Activated T-helper 1 cell treated with anti-CD3 and anti-CD28 coated beads, Interleukin-12 subunit alpha, Interleukin-12 subunit beta, Interleukin-2, Interleukin-4 antibody, amounts not matched to agents 30 ng/mL and 10 ng/mL and 1 ng/mL, durations not matched to agents 14 hours and 24 hours and 36 hours (primary cell): ENCODE data around the gene LRRK1. TPM values are rescaled to one million over a fixed set of nuclear protein-coding genes. Genes with fewer than 3 reads are reported as not detected.

Experiments
- DNase-seq: peaks from one replicate; pipeline ENCODE4 v3.0.0; 2021; ENCODE audit warnings: low spot score
- H3K27ac Mint-ChIP-seq: one replicate; pipeline ENCODE4 v1.8.0; 2021; ENCODE audit warnings: mild to moderate bottlenecking, mixed read lengths
- H3K27me3 Mint-ChIP-seq: one replicate; pipeline ENCODE4 v1.8.0; 2022; ENCODE audit warnings: mild to moderate bottlenecking, moderate library complexity, mixed read lengths; ENCODE audit not compliant: insufficient read depth
- H3K36me3 Mint-ChIP-seq: one replicate; pipeline ENCODE4 v1.8.0; 2021; ENCODE audit warnings: low read depth, mixed read lengths
- H3K4me1 Mint-ChIP-seq: one replicate; pipeline ENCODE4 v1.8.0; 2021; ENCODE audit warnings: low read depth, mixed read lengths
- H3K4me3 Mint-ChIP-seq: one replicate; pipeline ENCODE4 v1.8.0; 2021; ENCODE audit warnings: mild to moderate bottlenecking, moderate library complexity, mixed read lengths
- H3K9me3 Mint-ChIP-seq: one replicate; pipeline ENCODE4 v1.8.0; 2021; ENCODE audit warnings: mixed read lengths
- intact Hi-C: fragments of 100-400 bp; cut with micrococcal nuclease; formaldehyde crosslinking; loops from one replicate; pipeline ENCODE4 v1.15.1; 2024
- total RNA-seq: library from RNA; stranded (reverse); gene quantifications from 2 replicates; pipeline ENCODE4 v1.2.3, GENCODE V29; 2022

The LRRK1 gene
- total RNA-seq, 1 donor from 2014 or later, result 1.9 TPM

DNA sequence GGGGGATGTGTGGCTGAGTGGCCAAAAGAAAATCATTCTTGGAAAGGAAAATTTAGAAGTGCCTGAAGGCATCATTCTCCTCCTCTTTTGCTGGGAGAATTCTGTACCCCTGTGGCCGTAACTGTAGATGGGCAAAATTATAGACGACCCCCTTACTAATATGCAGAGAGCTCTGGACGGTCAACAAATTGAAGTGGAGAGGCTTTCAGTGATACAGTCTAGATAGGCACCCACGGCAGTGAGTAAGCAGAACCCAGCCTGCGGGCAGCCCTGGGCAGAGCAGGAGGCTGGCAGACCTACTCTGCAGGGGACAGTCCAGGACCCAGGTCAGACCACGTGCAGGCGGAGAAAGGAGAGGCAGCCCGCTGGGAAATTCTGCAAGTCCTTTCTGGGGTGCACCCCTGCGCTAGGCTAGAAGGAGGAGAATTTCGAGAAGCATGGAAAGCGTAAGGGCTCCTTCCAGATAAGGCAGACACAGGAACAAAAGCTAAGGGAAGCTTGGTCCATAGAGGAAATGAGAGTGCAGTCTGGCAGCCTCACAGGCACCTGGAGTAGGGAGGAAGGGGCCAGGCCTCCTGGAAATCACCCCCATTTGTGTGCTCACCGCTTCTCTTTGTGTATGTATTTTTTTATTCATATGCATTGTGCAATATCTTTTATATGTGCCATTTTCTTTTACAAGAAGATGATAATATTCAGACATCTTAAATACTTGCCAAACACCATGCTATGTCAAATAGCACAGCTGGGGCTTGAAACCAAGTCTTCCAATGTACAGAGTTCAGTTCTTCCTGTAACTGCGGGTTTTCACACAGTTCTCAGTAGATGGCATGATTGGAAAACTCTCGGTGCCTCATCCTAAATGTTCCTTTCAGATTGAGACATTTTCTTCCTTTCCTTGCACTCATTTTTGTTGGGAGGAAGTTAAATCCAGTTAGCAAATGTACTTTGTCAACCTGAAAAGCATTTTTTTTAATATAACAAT, 40.2 kb downstream of the LRRK1 start:
- H3K4me1 Mint-ChIP-seq, result no peaks in the 10 kb centered on the region
- H3K36me3 Mint-ChIP-seq, result no peaks in the 10 kb centered on the region
- no peak for DNase-seq
- H3K27me3 Mint-ChIP-seq, result peaks cover 22% of the 10 kb centered on the region
- intact Hi-C loops, result no loop called here
- H3K4me3 Mint-ChIP-seq, result no peak overlapping the region
- H3K9me3 Mint-ChIP-seq, result no peaks in the 10 kb centered on the region
- H3K27ac Mint-ChIP-seq, result no peak overlapping the region

DNA sequence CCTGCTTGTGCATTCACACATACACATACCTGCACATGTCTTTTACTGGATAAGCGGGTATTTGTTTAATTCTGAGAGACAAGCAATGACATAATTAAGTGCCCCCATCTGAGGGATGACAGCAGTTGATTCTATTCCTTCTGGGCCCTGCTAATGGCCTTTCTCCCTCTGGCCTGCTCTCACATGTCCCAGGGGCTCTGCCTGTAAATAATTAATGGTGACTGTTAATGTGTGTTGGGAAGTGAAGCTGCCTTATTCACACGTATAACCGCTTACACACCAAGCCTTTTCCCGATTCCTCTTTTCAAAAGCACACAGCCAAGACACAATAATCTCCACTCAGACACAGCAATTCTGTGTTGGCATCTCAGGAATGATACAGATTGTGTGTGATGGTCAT, 47.8 kb downstream of the LRRK1 start:
- intact Hi-C loops, result no loop called here
- Mint-ChIP-seq H3K4me3 (no peak overlapping the region), H3K27me3 (peaks cover 16% of the 10 kb centered on the region), H3K27ac (no peak overlapping the region), H3K4me1 (no peaks in the 10 kb centered on the region), H3K9me3 (no peaks in the 10 kb centered on the region), H3K36me3 (no peaks in the 10 kb centered on the region)
- DNase-seq, result no peak

DNA sequence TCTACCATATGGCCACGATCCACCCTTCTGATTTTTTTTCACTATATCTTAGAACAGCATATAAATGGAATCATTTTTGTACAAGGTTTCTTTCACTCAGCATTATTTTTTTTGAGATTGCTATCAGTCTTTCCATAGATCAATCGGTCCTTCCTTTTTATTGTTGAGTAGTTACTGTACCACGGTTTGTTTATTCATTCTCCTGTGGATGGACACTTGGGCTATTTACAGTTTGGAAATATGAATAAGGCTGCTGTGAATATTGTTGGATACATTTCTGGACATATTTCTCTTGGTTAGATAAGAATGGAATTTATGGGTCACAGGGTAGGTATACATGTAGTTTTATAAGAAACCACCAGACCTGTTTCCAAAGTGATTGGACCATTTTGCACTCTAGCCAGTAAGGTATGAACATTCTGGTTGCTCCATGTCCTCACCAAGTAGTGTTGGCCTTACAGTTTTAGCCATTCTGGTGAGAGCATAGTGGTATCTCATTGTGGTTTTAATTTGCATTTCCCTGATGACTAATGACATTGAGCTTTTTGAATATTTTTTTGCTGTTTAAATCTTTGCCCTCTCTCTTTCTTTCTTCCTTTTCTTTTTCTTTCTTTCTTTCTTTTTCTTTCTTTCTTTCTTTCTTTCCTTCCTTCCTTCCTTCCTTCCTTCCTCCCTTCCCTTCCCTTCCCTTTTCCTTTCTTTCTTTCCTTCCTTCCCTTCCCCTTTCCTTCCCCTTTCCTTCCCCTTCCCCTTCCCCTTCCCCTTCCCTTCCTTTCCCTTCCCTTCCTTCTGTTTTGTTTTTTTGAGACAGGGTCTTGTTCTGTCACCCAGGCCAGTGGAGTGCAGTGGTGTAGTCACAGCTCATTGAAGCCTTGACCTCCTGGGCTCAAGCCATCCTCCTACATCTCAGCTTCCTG, 49.2 kb downstream of the LRRK1 start:
- intact Hi-C loops, result no loop called here
- no peaks in the 10 kb centered on the region for H3K36me3 Mint-ChIP-seq
- no peak overlapping the region for H3K27ac Mint-ChIP-seq
- DNase-seq, result no peak
- no peaks in the 10 kb centered on the region for H3K4me1 Mint-ChIP-seq
- H3K4me3 Mint-ChIP-seq, result no peak overlapping the region
- peaks cover 22% of the 10 kb centered on the region for H3K27me3 Mint-ChIP-seq
- H3K9me3 Mint-ChIP-seq, result no peaks in the 10 kb centered on the region

DNA sequence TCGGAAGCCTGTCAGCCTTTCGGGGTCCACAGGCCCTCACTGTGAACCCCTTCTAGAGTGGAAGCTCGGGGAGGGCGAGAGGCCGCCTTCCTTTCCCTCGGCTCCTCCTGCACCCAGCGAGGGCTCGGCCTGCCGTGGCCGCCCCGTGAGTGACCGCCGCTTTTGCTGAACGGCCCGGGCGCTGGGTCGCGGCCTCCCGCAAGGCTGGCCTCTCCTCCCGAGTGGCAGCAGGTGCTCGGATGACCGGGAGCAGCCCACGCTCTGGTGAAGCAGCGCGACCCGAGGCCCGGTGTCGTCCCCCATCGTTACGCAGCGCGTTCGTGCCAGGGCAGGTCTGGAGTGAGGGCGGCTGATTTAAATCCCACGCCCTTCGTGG, 53.8 kb downstream of the LRRK1 start:
- Mint-ChIP-seq H3K4me3 (no peak overlapping the region), H3K27ac (no peak overlapping the region), H3K4me1 (no peaks in the 10 kb centered on the region), H3K27me3 (peaks cover 55% of the 10 kb centered on the region), H3K36me3 (no peaks in the 10 kb centered on the region), H3K9me3 (no peaks in the 10 kb centered on the region)
- intact Hi-C loops, result no loop called here
- no peak for DNase-seq

DNA sequence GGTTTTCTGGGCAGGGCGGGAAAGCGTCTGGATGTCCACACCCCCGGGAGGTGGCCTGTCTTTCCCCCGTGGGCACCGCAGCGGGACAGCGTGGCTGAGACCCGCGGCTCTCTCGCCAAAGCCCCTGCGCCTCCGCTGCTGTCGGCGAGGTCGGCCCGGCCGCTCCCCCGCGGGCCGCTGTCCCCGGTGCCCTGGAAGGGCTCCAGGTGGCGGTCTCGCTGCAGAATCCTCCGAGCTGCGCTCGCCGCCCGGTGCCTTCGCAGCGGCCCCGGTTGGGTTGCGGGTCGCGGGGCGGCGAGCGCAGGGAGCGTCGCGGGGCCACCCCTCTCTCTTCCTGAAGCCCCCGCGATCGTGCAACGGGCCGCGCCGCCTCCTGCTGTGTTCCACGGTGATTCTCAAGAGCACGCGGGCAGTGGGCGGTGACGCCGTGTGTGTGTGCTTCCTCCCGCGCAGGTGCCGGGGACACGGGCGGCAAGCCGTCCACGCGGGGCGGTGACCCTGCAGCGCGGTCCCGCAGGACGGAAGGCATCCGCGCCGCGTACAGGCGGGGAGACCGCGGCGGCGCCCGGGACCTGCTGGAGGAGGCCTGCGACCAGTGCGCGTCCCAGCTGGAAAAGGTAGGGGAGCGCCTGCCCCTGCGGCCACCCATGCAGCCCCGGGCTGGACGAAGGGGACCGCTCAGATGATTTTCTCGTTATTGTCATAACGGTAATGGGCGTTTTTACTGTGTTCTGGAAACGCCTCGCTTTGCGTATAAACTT, 54.4 kb downstream of the LRRK1 start:
- Mint-ChIP-seq H3K9me3 (no peaks in the 10 kb centered on the region), H3K27me3 (peaks cover 60% of the 10 kb centered on the region), H3K4me1 (no peaks in the 10 kb centered on the region), H3K4me3 (no peak overlapping the region), H3K36me3 (no peaks in the 10 kb centered on the region), H3K27ac (no peak overlapping the region)
- intact Hi-C loops, result no loop called here
- DNase-seq, result no peak

DNA sequence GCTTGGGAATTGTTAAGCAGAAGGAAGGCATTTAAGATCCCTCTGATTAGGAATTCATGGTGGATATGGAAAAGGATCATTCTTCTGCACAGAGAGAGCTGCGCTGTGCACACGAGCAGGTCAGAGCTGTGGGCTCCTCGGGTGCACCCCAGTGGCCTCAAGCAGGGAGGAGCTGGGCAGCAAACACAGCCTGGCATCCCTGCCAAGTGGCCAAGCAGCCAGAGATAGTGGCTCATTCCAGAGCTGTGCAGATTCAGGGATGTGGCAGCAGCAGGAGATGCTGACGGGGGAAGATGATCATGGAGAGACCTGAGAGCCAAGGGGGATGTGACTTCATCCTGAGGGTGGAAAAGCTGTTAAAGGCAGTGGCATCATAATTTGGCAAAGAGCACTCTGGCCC, 55.9 kb downstream of the LRRK1 start:
- intact Hi-C loops, result no loop called here
- Mint-ChIP-seq H3K9me3 (no peaks in the 10 kb centered on the region), H3K27me3 (peaks cover 64% of the 10 kb centered on the region), H3K4me1 (no peaks in the 10 kb centered on the region), H3K27ac (no peak overlapping the region), H3K4me3 (no peak overlapping the region), H3K36me3 (no peaks in the 10 kb centered on the region)
- DNase-seq, result no peak

DNA sequence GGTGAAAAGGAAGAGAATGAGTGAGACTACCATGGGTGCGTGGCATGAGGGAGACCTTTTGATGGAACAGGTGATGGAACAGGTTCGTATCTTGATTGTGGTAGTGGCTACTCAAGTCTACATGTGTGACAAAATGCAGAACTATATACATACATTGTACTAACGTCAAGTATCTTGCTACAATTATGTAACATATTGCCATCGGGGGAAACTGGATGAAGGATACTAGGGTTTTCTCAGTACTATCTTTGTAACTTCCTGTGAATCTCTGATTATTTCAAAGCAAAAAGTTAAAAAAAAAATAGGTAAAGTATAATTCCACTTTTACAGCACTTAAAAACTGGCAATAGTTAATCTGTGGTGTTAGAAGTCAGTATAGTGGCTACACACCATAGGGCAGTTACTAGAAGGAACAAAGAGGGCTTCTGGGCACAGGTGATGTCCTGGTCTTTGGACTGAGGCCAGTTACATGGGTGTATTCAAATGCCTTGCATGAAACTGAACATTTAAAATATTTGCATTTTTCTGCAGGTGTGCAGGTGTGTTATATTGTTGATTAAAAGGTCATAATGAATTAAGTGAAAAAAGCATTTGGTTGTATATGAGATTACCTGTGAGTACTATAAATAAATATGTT, 61.4 kb downstream of the LRRK1 start:
- Mint-ChIP-seq H3K9me3 (no peaks in the 10 kb centered on the region), H3K27me3 (peaks cover 43% of the 10 kb centered on the region), H3K4me3 (no peak overlapping the region), H3K36me3 (no peaks in the 10 kb centered on the region), H3K27ac (no peak overlapping the region), H3K4me1 (no peaks in the 10 kb centered on the region)
- intact Hi-C loops, result no loop called here
- no peak for DNase-seq

DNA sequence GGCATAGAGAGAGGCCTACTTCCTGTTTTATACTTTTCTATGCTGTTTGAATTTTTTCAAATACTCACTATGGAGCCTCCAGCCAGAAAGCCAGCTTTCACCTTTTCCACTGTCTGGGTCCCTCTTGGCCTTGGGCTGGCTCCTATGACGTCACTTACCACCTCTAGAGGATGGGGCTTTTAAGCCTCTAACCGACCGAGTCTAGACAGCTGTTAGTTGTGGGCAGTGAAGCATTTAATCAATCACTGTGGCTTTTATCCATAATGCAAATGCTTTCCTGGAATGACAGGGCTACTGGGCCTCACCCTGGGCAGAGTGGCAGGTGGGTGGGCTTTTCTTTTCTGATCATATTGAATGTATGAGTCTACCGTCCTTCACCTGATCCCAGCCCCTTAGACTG, 61.9 kb downstream of the LRRK1 start:
- no peak for DNase-seq
- Mint-ChIP-seq H3K27me3 (peaks cover 39% of the 10 kb centered on the region), H3K9me3 (no peaks in the 10 kb centered on the region), H3K4me3 (no peak overlapping the region), H3K27ac (no peak overlapping the region), H3K36me3 (no peaks in the 10 kb centered on the region), H3K4me1 (no peaks in the 10 kb centered on the region)
- intact Hi-C loops, result no loop called here

DNA sequence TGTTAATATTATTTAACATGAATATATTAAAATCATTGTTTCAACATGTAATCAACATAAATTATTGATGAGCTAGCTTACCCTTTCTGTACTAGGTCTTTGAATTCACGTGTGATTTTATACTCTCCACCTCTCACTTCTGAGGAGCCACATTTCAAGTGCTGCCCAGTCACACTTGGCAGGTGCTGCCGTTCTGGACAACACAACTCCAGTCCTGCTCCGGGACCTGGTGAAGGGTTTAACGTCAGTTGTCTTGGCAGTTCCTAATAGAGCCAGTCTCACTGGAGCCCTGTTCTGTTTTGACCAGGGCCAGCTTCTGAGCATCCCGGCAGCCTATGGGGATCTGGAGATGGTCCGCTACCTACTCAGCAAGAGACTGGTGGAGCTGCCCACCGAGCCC, 64.1 kb downstream of the LRRK1 start:
- H3K36me3 Mint-ChIP-seq, result no peaks in the 10 kb centered on the region
- H3K9me3 Mint-ChIP-seq, result no peaks in the 10 kb centered on the region
- H3K27ac Mint-ChIP-seq, result no peak overlapping the region
- no peaks in the 10 kb centered on the region for H3K4me1 Mint-ChIP-seq
- peaks cover 20% of the 10 kb centered on the region for H3K27me3 Mint-ChIP-seq
- no peak overlapping the region for H3K4me3 Mint-ChIP-seq
- no peak for DNase-seq
- intact Hi-C loops, result no loop called here

DNA sequence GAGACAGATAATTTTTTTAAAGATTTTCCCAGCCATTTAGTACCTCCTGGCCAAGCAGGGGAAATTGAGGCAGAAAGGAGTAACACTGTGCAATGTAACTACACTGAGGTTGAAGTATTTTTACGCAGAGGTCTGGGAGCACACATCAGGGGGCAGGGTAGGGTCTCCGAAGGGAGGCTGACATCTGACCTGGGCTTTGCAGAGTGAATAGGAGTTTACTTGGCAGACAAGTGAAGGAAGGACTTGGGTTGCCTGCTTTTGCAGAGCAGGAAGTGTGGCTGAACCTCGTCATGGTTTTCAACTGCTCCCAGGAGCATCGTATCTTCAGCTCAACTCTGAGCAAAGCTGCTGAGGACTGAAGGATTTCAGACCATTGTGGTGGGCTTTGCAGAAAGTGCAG, 66.2 kb downstream of the LRRK1 start:
- DNase-seq, result no peak
- intact Hi-C loops, result no loop called here
- no peaks in the 10 kb centered on the region for H3K9me3 Mint-ChIP-seq
- H3K27me3 Mint-ChIP-seq, result peaks cover 11% of the 10 kb centered on the region
- H3K4me1 Mint-ChIP-seq, result no peaks in the 10 kb centered on the region
- H3K27ac Mint-ChIP-seq, result no peak overlapping the region
- no peaks in the 10 kb centered on the region for H3K36me3 Mint-ChIP-seq
- no peak overlapping the region for H3K4me3 Mint-ChIP-seq

DNA sequence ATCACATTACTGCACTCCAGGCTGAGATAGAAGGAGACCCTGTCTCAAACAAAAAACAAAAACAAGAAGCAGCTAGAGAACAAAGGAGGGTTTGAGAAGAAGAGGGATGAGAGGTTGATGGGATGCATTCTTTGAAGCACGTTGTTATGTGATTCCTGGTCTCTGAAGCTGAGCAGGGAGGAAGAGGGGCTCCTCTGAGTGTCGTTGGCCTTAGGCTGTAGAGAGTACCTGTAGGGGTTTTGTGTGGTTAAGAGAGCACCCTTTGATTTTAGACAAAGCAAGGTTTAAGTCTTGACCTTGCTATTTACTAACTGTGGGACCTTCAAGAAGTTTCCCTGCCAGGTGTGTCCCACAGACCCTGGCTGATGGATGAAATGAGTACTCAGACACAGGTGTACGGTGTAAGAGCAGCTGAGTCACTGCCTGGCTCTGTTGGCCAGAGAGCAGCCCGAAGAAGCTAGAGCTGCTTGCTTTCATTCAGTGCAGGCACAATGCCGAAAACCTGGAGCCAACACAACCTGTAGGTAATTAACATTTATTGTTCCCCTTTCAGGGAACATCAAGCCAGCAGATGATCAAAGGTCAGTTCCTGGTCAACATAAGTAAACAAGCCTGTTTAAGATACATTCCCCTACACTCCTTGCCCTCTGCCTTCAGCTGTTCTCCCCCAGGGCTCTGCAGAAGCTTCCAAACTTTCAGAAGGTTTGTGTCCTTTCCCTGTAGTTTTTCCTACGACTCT, 67.2 kb downstream of the LRRK1 start:
- H3K27me3 Mint-ChIP-seq, result peaks cover 14% of the 10 kb centered on the region
- H3K4me1 Mint-ChIP-seq, result no peaks in the 10 kb centered on the region
- no peaks in the 10 kb centered on the region for H3K36me3 Mint-ChIP-seq
- DNase-seq, result no peak
- H3K9me3 Mint-ChIP-seq, result no peaks in the 10 kb centered on the region
- H3K4me3 Mint-ChIP-seq, result no peak overlapping the region
- no peak overlapping the region for H3K27ac Mint-ChIP-seq
- intact Hi-C loops, result no loop called here

DNA sequence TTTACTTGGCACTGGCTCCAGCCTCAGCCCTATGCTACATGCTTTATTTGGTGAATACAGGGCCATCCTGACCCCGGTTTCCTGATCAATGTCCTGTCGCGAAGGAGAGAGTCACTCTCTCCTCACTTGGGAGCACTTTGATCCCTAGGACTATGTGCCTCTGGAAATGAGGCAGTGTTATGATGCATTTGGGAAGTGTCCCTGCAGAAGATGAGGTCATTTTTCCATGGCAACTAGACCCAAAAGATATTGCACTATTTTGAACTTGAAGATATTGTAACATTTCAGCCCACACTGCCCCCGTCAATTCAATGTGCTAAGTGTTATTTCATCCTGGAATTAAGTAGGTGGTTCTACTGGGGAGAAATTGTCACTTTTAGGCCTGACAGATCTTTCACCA, 68.0 kb downstream of the LRRK1 start:
- peaks cover 14% of the 10 kb centered on the region for H3K27me3 Mint-ChIP-seq
- no peak overlapping the region for H3K4me3 Mint-ChIP-seq
- no peak overlapping the region for H3K27ac Mint-ChIP-seq
- H3K4me1 Mint-ChIP-seq, result no peaks in the 10 kb centered on the region
- intact Hi-C loops, result no loop called here
- no peaks in the 10 kb centered on the region for H3K9me3 Mint-ChIP-seq
- H3K36me3 Mint-ChIP-seq, result no peaks in the 10 kb centered on the region
- no peak for DNase-seq
